GM12878 (cell line): Measurements from ENCODE around the gene MRPS25. TPM values are rescaled to one million over a fixed set of nuclear protein-coding genes. Genes with fewer than 3 reads are reported as not detected.

Experiments
- ATAC-seq: fragments of 200-7000 bp; cut with Tn5 transposase; 3 replicates; pipeline ENCODE4 v1.9.1; 2020; ENCODE audit warnings: mild to moderate bottlenecking, moderate library complexity
- BruUV-seq: library from RNA; stranded (reverse); fragments of 400-500 nt; replicated peaks from 2 replicates; lab custom pipeline; 2021; lab: Mats Ljungman, UMichigan
- CTCF ChIA-PET: fragments of 300-600 bp; sonication (Branson Sonifier 250); formaldehyde crosslinking; extraction: SDS; loops from one replicate; lab custom pipeline; 2021; ENCODE audit warnings: inconsistent platforms; lab: Yijun Ruan, JAX
- POLR2A ChIA-PET: fragments of 350-600 bp; formaldehyde crosslinking; extraction: SDS; loops from one replicate; lab custom pipeline; 2021; ENCODE audit warnings: inconsistent platforms; lab: Charles Lee
- RAD21 ChIA-PET: fragments of 300-600 bp; sonication (Branson Sonifier 250); formaldehyde crosslinking; loops from one replicate; lab custom pipeline; 2023; ENCODE audit warnings: antibody characterized with exemption; ENCODE audit not compliant: unreplicated experiment; lab: Charles Lee
- SMC1A ChIA-PET: fragments of 300-600 bp; sonication (Branson Sonifier 250); formaldehyde crosslinking; loops from one replicate; lab custom pipeline; 2023; ENCODE audit not compliant: unreplicated experiment, uncharacterized antibody; lab: Charles Lee
- DNase-seq: peaks from one replicate; pipeline ENCODE4 v3.0.0-alpha.2; 2011; ENCODE audit warnings: low read depth, low spot score
- FAIRE-seq: peaks from 3 replicates; lab custom pipeline; 2011; peaks lifted over from hg19 to GRCh38; lab: Jason Lieb, UNC
- H2AFZ ChIP-seq: 2 replicates; pipeline ENCODE4 v1.6.0; 2011; ENCODE audit warnings: low read depth, low read length, control low read depth; ENCODE audit not compliant: control insufficient read depth
- H3K27ac ChIP-seq: 2 replicates; pipeline ENCODE4 v1.5.1; 2011; ENCODE audit warnings: control low read depth; ENCODE audit not compliant: control insufficient read depth, insufficient read depth
- H3K27me3 ChIP-seq, 2 experiments: replicated peaks in 1 of 2; 2 replicates each; pipeline versions ENCODE4 v1.6.0 to v1.6.1; 2011; ENCODE audit warnings: low read length in 1 of 2; ENCODE audit not compliant: control insufficient read depth in 2 of 2, insufficient read depth in 2 of 2
- H3K36me3 ChIP-seq, 2 experiments: 2 replicates each; pipeline ENCODE4 v1.5.1; 2011; ENCODE audit warnings: low read length in 1 of 2; ENCODE audit not compliant: control insufficient read depth in 2 of 2, insufficient read depth in 2 of 2
- H3K4me1 ChIP-seq: 2 replicates; pipeline ENCODE4 v1.6.1; 2011; ENCODE audit warnings: mild to moderate bottlenecking, low read length, moderate library complexity, mixed read lengths; ENCODE audit not compliant: control insufficient read depth, insufficient read depth
- H3K4me2 ChIP-seq: 2 replicates; pipeline ENCODE4 v1.6.0; 2011; ENCODE audit warnings: control low read depth; ENCODE audit not compliant: control insufficient read depth, insufficient read depth
- H3K4me3 ChIP-seq: fragments of 200-600 bp; sonication (generic); 2 replicates; pipeline ENCODE4 v1.5.1; 2016
- H3K79me2 ChIP-seq: 2 replicates; pipeline ENCODE4 v1.6.0; 2011; ENCODE audit warnings: low read length; ENCODE audit not compliant: control insufficient read depth, insufficient read depth
- H3K9ac ChIP-seq: 2 replicates; pipeline ENCODE4 v1.8.0; 2011; ENCODE audit warnings: low read length, control low read depth, mixed read lengths; ENCODE audit not compliant: control insufficient read depth, insufficient read depth
- H3K9me3 ChIP-seq: replicated peaks from 3 replicates; pipeline ENCODE4 v1.5.1; 2011; ENCODE audit warnings: mild to moderate bottlenecking, low read length; ENCODE audit not compliant: control insufficient read depth, insufficient read depth
- H4K20me1 ChIP-seq: 2 replicates; pipeline ENCODE4 v1.6.0; 2011; ENCODE audit not compliant: control insufficient read depth, insufficient read depth
- BHLHE40 ChIP-seq, 2 experiments: fragments of 450-650 bp in 1 of 2; IDR thresholded peaks; 2 replicates each; pipeline ENCODE4 v1.6.1; 2011 to 2017; ENCODE audit warnings: low read depth in 2 of 2, borderline replicate concordance in 1 of 2, improper control_type of control experiment in 1 of 2, low read length in 1 of 2, mild to moderate bottlenecking in 1 of 2
- CHD4 ChIP-seq: fragments of 200-600 bp; sonication (generic); IDR thresholded peaks from 2 replicates; pipeline ENCODE4 v1.6.1; 2016; ENCODE audit warnings: mild to moderate bottlenecking
- DPF2 ChIP-seq: fragments of 450-650 bp; IDR thresholded peaks from 2 replicates; pipeline ENCODE4 v1.6.1; 2017; ENCODE audit warnings: mild to moderate bottlenecking
- FOXM1 ChIP-seq: IDR thresholded peaks from 2 replicates; pipeline ENCODE4 v1.6.1; 2012; ENCODE audit warnings: low read depth, mild to moderate bottlenecking, inconsistent platforms, low read length, moderate library complexity
- HDGF ChIP-seq: fragments of 450-650 bp; IDR thresholded peaks from 2 replicates; pipeline ENCODE4 v1.6.1; 2016; ENCODE audit warnings: antibody characterized with exemption
- KDM1A ChIP-seq: fragments of 200-600 bp; sonication (generic); IDR thresholded peaks from 2 replicates; pipeline ENCODE4 v1.6.1; 2016; ENCODE audit warnings: borderline replicate concordance
- MTA2 ChIP-seq: fragments of 450-650 bp; IDR thresholded peaks from 2 replicates; pipeline ENCODE4 v1.6.1; 2016; ENCODE audit warnings: low read depth, mild to moderate bottlenecking, moderate library complexity
- MTA3 ChIP-seq: IDR thresholded peaks from 2 replicates; pipeline ENCODE4 v1.6.1; 2012; ENCODE audit warnings: low read length, inconsistent platforms, borderline replicate concordance
- MYB ChIP-seq: fragments of 150-350 bp; IDR thresholded peaks from 2 replicates; pipeline ENCODE4 v1.6.1; 2014; ENCODE audit warnings: mild to moderate bottlenecking, low read depth, low read length, borderline replicate concordance
- NFYB ChIP-seq: IDR thresholded peaks from 2 replicates; pipeline ENCODE4 v1.6.1; 2011; ENCODE audit warnings: low read depth, mild to moderate bottlenecking, low read length, improper control_type of control experiment, moderate library complexity; ENCODE audit not compliant: insufficient read depth
- NR2C1 ChIP-seq: fragments of 450-650 bp; IDR thresholded peaks from 2 replicates; pipeline ENCODE4 v1.6.1; 2017; ENCODE audit warnings: antibody characterized with exemption, mild to moderate bottlenecking, moderate library complexity
- PML ChIP-seq: IDR thresholded peaks from 2 replicates; pipeline ENCODE4 v1.6.1; 2012; ENCODE audit warnings: low read length, inconsistent platforms
- RCOR1 ChIP-seq: conservative IDR thresholded peaks from 2 replicates; pipeline ENCODE4 v1.6.1; 2012; ENCODE audit warnings: low read depth, low read length, improper control_type of control experiment
- RUNX3 ChIP-seq: IDR thresholded peaks from 2 replicates; pipeline ENCODE4 v1.6.1; 2012; ENCODE audit warnings: low read length, inconsistent platforms
- SPI1 ChIP-seq: IDR thresholded peaks from 2 replicates; pipeline ENCODE4 v1.6.1; 2011; ENCODE audit warnings: low read depth, mild to moderate bottlenecking, low read length, moderate library complexity, borderline replicate concordance; ENCODE audit not compliant: insufficient read depth
- SREBF2 ChIP-seq: IDR thresholded peaks from 2 replicates; pipeline ENCODE4 v1.6.1; 2012; ENCODE audit warnings: mild to moderate bottlenecking, low read length
- ZSCAN29 ChIP-seq: fragments of 450-650 bp; IDR thresholded peaks from 2 replicates; pipeline ENCODE4 v1.6.1; 2017; ENCODE audit warnings: mild to moderate bottlenecking, moderate library complexity
- WGBS: methylation state at CpG from one replicate; pipeline ENCODE4 v1.1.6; 2016; ENCODE audit warnings: low lambda C conversion rate; ENCODE audit not compliant: insufficient replicate concordance, insufficient coverage; ENCODE audit errors: missing lambda C conversion rate; 5-methylcytosine and 5-hydroxymethylcytosine counted together
- in situ Hi-C: fragments of 300-500 bp; cut with MboI; formaldehyde crosslinking; loops from 9 replicates; pipeline ENCODE4 v1.14.3; 2018; ENCODE audit warnings: mixed read lengths
- intact Hi-C: fragments of 100-400 bp; cut with micrococcal nuclease; formaldehyde crosslinking; loops from one replicate; pipeline ENCODE4 v1.14.2; 2022; ENCODE audit not compliant: unreplicated experiment
- polyA plus RNA-seq, 11 experiments: library from polyadenylated mRNA; depleted of rRNA in 4 of 11; unstranded in 6 of 11; stranded (reverse) in 5 of 11; fragments of >200 nt; fragmentation: Nextera tagmentation in 4 of 11; fragmentation: Illumina TruSeq in 1 of 11; extraction: Ambion mirVana in 4 of 11; extraction: Trizol in 1 of 11; gene quantifications; 1 replicate in 1 of 11; 2 replicates in 10 of 11; pipeline versions ENCODE4 v1.2.1 to v1.2.3, GENCODE V29; 2011 to 2016; ENCODE audit warnings: inconsistent platforms in 2 of 11, missing spikeins in 2 of 11, low read depth in 1 of 11
- total RNA-seq, 4 experiments: library from RNA; depleted of rRNA in 3 of 4; stranded (reverse); fragments of >200 nt in 3 of 4; fragmentation: Illumina TruSeq in 1 of 4; extraction: Trizol in 1 of 4; gene quantifications; 2 replicates each; pipeline versions ENCODE4 v1.2.1 to v1.2.3, GENCODE V29; 2013 to 2021
- TF ChIP-seq, protein P1 (sequence below): fragments of 450-650 bp; IDR thresholded peaks from 2 replicates; pipeline ENCODE4 v1.6.1; 2017; ENCODE audit warnings: borderline replicate concordance
- TF ChIP-seq, protein P2 (sequence below), 3 experiments: IDR thresholded peaks in 2 of 3; conservative IDR thresholded peaks in 1 of 3; 2 replicates each; pipeline ENCODE4 v1.5.1; 2011; ENCODE audit warnings: low read depth in 3 of 3, low read length in 3 of 3, mild to moderate bottlenecking in 3 of 3, control low read depth in 2 of 3, moderate library complexity in 2 of 3, inconsistent platforms in 1 of 3, mixed read lengths in 1 of 3; ENCODE audit not compliant: control insufficient read depth in 2 of 3, insufficient read depth in 1 of 3; ENCODE audit errors: extremely low read depth in 1 of 3
- TF ChIP-seq, protein P3 (sequence below): IDR thresholded peaks from 2 replicates; pipeline ENCODE4 v1.6.1; 2011; ENCODE audit warnings: mild to moderate bottlenecking, low read depth, low read length, moderate library complexity; ENCODE audit not compliant: insufficient replicate concordance

MRPS25 gene
- total and polyA plus RNA-seq, 10 of the 15 experiments (the other 5 are each of a cell fraction or from before 2014, with no cell fraction given): 17.0 to 114 (median 62.2) TPM

- Histone ChIP-seq H3K4me2 (peak overlapping the region; percentile 77), H4K20me1 (no peaks in the 10 kb centered on the region), H3K27me3 (no peaks in the 10 kb centered on the region), H3K9me3 (no peaks in the 10 kb centered on the region), H3K36me3 (peaks cover 1 to 20% of the 10 kb centered on the region in 2 experiments; a peak in 3 of 4 replicates), H3K9ac (peak overlapping the region; percentile 85), H3K79me2 (peaks cover 13% of the 10 kb centered on the region), H2AFZ (no peak overlapping the region), H3K4me3 (peak overlapping the region; percentile 98), H3K27ac (peak overlapping the region; percentile 69; the same call in 1 of the 2 replicates), H3K4me1 (peaks cover 8% of the 10 kb centered on the region)
- ChIA-PET RAD21 (interaction anchor here (1.3 to 1.4 kb wide), 2 partner anchors 11 to 151 kb away, joined by 3 to 5 read pairs; partner anchors contain the start of gene NR2C2), SMC1A (interaction anchor here (0.6 to 2.2 kb wide), 9 partner anchors 8 to 504 kb away, joined by 3 to 11 read pairs (median 5); partner anchors contain the start of genes BTD, HACL1 and NR2C2), POLR2A (interaction anchor here (0.6 to 2.2 kb wide), 9 partner anchors 8 to 1743 kb away, joined by 3 to 16 read pairs (median 4); partner anchors contain the start of genes CAPN7 and MRPS25), CTCF (interaction anchor here (0.8 to 5.1 kb wide), 6 partner anchors 11 to 447 kb away, joined by 3 to 31 read pairs (median 3); no protein-coding TSS in a partner anchor)
- WGBS: 4% methylated on average over 6 of the region's 6 CpGs
- in situ Hi-C loops (no loop called here), intact Hi-C loops (loop anchor here (2.0 kb wide), 1 partner anchor 47 kb away; no protein-coding TSS in a partner anchor)
- ATAC-seq: peak; percentile 48
- BruUV-seq: no TSS peak
- peak; percentile 51 for DNase-seq
- no peak for FAIRE-seq
- TF ChIP-seq KDM1A: no peak
- no peak for TF ChIP-seq NR2C1
- no peak for TF ChIP-seq ZSCAN29
- 0 out of 2 replicates have a peak, but pooled peaks have one; percentile 18 for TF ChIP-seq DPF2
- peak; percentile 79; the same call in 1 of the 2 replicates for TF ChIP-seq HDGF
- TF ChIP-seq MTA2: peak; percentile 55; the same call in 1 of the 2 replicates
- peak in 1 of 2 experiments; percentile 49; a peak in 1 of 4 replicates for TF ChIP-seq BHLHE40 (IDR thresholded peaks at IDR 0.05; ENCODE audit: borderline replicate concordance in 1 of 2, low read depth in 2 of 2, low read length in 1 of 2)
- TF ChIP-seq MTA3: peak; percentile 61; the same call in 1 of the 2 replicates
- TF ChIP-seq, protein P1, sequence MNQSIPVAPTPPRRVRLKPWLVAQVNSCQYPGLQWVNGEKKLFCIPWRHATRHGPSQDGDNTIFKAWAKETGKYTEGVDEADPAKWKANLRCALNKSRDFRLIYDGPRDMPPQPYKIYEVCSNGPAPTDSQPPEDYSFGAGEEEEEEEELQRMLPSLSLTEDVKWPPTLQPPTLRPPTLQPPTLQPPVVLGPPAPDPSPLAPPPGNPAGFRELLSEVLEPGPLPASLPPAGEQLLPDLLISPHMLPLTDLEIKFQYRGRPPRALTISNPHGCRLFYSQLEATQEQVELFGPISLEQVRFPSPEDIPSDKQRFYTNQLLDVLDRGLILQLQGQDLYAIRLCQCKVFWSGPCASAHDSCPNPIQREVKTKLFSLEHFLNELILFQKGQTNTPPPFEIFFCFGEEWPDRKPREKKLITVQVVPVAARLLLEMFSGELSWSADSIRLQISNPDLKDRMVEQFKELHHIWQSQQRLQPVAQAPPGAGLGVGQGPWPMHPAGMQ: peak; percentile 95
- TF ChIP-seq SREBF2: no peak
- TF ChIP-seq FOXM1: peak; percentile 19; the same call in 1 of the 2 replicates
- TF ChIP-seq NFYB: no peak
- no peak for TF ChIP-seq PML
- no peak for TF ChIP-seq MYB
- TF ChIP-seq, protein P2, sequence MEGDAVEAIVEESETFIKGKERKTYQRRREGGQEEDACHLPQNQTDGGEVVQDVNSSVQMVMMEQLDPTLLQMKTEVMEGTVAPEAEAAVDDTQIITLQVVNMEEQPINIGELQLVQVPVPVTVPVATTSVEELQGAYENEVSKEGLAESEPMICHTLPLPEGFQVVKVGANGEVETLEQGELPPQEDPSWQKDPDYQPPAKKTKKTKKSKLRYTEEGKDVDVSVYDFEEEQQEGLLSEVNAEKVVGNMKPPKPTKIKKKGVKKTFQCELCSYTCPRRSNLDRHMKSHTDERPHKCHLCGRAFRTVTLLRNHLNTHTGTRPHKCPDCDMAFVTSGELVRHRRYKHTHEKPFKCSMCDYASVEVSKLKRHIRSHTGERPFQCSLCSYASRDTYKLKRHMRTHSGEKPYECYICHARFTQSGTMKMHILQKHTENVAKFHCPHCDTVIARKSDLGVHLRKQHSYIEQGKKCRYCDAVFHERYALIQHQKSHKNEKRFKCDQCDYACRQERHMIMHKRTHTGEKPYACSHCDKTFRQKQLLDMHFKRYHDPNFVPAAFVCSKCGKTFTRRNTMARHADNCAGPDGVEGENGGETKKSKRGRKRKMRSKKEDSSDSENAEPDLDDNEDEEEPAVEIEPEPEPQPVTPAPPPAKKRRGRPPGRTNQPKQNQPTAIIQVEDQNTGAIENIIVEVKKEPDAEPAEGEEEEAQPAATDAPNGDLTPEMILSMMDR (IDR thresholded peaks at IDR 0.05 in 2 of 3, conservative IDR thresholded peaks at IDR 0.05 in 1 of 3; ENCODE audit: control insufficient read depth in 2 of 3, extremely low read depth in 1 of 3, insufficient read depth in 1 of 3, low read depth in 3 of 3, low read length in 3 of 3): no peak
- TF ChIP-seq, protein P3, sequence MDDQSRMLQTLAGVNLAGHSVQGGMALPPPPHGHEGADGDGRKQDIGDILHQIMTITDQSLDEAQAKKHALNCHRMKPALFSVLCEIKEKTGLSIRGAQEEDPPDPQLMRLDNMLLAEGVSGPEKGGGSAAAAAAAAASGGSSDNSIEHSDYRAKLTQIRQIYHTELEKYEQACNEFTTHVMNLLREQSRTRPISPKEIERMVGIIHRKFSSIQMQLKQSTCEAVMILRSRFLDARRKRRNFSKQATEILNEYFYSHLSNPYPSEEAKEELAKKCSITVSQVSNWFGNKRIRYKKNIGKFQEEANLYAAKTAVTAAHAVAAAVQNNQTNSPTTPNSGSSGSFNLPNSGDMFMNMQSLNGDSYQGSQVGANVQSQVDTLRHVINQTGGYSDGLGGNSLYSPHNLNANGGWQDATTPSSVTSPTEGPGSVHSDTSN: no peak
- TF ChIP-seq RCOR1: no peak
- peak; percentile 92 for TF ChIP-seq SPI1
- TF ChIP-seq CHD4: no peak
- TF ChIP-seq RUNX3: peak; percentile 97
Observed at GRCh38 chr3:15097891-15098290, 32.8 kb upstream of the MRPS25 start.
